HepG2 (cell line): Measurements from ENCODE around the gene LRP1B. TPM values are rescaled to one million over a fixed set of nuclear protein-coding genes. Genes with fewer than 3 reads are reported as not detected.

ENCODE experiments used
- AHDC1 ChIP-seq: sonication (generic); formaldehyde crosslinking; IDR thresholded peaks from 2 replicates; pipeline ENCODE4 v1.5.1; 2020; ENCODE audit warnings: mild to moderate bottlenecking, missing genetic modification reagents, borderline replicate concordance
- CREM ChIP-seq, 2 experiments: sonication (generic) in 1 of 2; formaldehyde crosslinking in 1 of 2; IDR thresholded peaks; 2 replicates each; pipeline versions ENCODE4 v1.4.0 to v1.6.1; 2016 to 2020; ENCODE audit warnings: antibody characterized with exemption in 1 of 2, mild to moderate bottlenecking in 1 of 2, missing genetic modification reagents in 1 of 2
- RFXANK ChIP-seq: IDR thresholded peaks from 2 replicates; pipeline ENCODE4 v1.6.1; 2016
- TEAD2 ChIP-seq: sonication (generic); formaldehyde crosslinking; IDR thresholded peaks from 2 replicates; pipeline ENCODE4 v1.9.0; 2021; ENCODE audit warnings: missing genetic modification reagents
- TMF1 ChIP-seq: sonication (generic); formaldehyde crosslinking; IDR thresholded peaks from 2 replicates; pipeline ENCODE4 v1.8.1; 2022; ENCODE audit warnings: low read depth, missing genetic modification reagents
- ZBTB20 ChIP-seq: sonication (generic); formaldehyde crosslinking; IDR thresholded peaks from 2 replicates; pipeline ENCODE4 v1.8.1; 2023; ENCODE audit warnings: missing genetic modification reagents, low read depth, mild to moderate bottlenecking, borderline replicate concordance
- ZNF383 ChIP-seq: sonication (generic); formaldehyde crosslinking; IDR thresholded peaks from 2 replicates; pipeline ENCODE4 v1.4.0; 2020; ENCODE audit warnings: missing genetic modification reagents, mild to moderate bottlenecking, borderline replicate concordance
- ZNF468 ChIP-seq: sonication (generic); formaldehyde crosslinking; IDR thresholded peaks from 2 replicates; pipeline ENCODE4 v1.8.0; 2022; ENCODE audit warnings: mild to moderate bottlenecking, moderate library complexity, missing genetic modification reagents
- polyA plus RNA-seq, 8 experiments: library from polyadenylated mRNA; depleted of rRNA in 3 of 8; stranded (reverse) in 7 of 8; unstranded in 1 of 8; fragments of >200 nt; fragmentation: Illumina TruSeq in 4 of 8; extraction: Trizol in 4 of 8; gene quantifications; 2 replicates each; pipeline versions ENCODE4 v1.2.1 to v1.2.3, GENCODE V29; 2011 to 2016; ENCODE audit warnings: low read depth in 4 of 8, missing spikeins in 1 of 8, mixed read lengths in 1 of 8; ENCODE audit not compliant: insufficient read depth in 1 of 8
- total RNA-seq, 5 experiments: library from RNA; depleted of rRNA; stranded (reverse); fragments of >200 nt; fragmentation: Illumina TruSeq; extraction: Trizol; gene quantifications; 2 replicates each; pipeline ENCODE4 v1.2.3, GENCODE V29; 2016; ENCODE audit warnings: low read depth in 1 of 5
- TF ChIP-seq, protein P1 (sequence below): sonication (generic); formaldehyde crosslinking; IDR thresholded peaks from 2 replicates; pipeline ENCODE4 v1.4.0; 2020; ENCODE audit warnings: missing genetic modification reagents, borderline replicate concordance
- TF ChIP-seq, protein P2 (sequence below): sonication (generic); formaldehyde crosslinking; IDR thresholded peaks from 2 replicates; pipeline ENCODE4 v1.5.0; 2020; ENCODE audit warnings: mild to moderate bottlenecking, missing genetic modification reagents, moderate library complexity

The LRP1B gene
- total and polyA plus RNA-seq, 2 of the 13 experiments (the other 11 are each of a cell fraction or from before 2014, with no cell fraction given): 0.04 TPM; not detected in 1

DNA sequence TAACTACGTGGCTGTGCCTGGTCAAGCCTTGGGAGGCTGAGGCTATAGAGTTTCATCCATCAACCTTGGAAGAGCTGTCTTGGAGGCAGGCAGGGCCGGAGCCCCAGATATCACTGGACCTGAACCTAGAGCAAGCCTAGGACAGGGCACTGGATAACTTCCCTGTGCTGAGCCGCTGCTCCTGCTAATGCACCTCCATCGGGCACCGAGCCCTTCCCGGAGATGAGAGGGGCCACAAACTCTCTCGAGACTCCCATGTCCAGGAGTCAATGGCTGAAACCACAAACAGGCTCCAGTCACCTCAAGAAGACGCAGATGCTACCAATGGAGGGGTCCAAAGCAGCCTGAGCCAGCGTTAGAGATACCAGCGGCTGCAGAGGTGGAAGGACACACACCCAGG lies 866.0 kb downstream of the LRP1B start (continued):
- TF ChIP-seq AHDC1: no peak
- no peak for TF ChIP-seq RFXANK
- TF ChIP-seq ZBTB20: no peak
- no peak for TF ChIP-seq CREM (IDR thresholded peaks at IDR 0.05)
- TF ChIP-seq CREM (CRISPR knock-in tag; IDR thresholded peaks at IDR 0.05): no peak
- no peak for TF ChIP-seq ZNF468
- TF ChIP-seq TMF1: no peak
- TF ChIP-seq, protein P1, sequence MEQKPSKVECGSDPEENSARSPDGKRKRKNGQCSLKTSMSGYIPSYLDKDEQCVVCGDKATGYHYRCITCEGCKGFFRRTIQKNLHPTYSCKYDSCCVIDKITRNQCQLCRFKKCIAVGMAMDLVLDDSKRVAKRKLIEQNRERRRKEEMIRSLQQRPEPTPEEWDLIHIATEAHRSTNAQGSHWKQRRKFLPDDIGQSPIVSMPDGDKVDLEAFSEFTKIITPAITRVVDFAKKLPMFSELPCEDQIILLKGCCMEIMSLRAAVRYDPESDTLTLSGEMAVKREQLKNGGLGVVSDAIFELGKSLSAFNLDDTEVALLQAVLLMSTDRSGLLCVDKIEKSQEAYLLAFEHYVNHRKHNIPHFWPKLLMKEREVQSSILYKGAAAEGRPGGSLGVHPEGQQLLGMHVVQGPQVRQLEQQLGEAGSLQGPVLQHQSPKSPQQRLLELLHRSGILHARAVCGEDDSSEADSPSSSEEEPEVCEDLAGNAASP (CRISPR knock-in tag): no peak
- no peak for TF ChIP-seq TEAD2 (CRISPR knock-in tag)
- TF ChIP-seq ZNF383 (CRISPR knock-in tag): no peak
- TF ChIP-seq, protein P2, sequence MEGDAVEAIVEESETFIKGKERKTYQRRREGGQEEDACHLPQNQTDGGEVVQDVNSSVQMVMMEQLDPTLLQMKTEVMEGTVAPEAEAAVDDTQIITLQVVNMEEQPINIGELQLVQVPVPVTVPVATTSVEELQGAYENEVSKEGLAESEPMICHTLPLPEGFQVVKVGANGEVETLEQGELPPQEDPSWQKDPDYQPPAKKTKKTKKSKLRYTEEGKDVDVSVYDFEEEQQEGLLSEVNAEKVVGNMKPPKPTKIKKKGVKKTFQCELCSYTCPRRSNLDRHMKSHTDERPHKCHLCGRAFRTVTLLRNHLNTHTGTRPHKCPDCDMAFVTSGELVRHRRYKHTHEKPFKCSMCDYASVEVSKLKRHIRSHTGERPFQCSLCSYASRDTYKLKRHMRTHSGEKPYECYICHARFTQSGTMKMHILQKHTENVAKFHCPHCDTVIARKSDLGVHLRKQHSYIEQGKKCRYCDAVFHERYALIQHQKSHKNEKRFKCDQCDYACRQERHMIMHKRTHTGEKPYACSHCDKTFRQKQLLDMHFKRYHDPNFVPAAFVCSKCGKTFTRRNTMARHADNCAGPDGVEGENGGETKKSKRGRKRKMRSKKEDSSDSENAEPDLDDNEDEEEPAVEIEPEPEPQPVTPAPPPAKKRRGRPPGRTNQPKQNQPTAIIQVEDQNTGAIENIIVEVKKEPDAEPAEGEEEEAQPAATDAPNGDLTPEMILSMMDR: no peak
